ENCODE data around the gene RB1.
"Not testable (repeated sequence)": the region's sequence is repeated elsewhere in the genome, so short reads cannot be mapped to it uniquely, and the experiment has no call there.

The RB1 gene

GRCh38 chr13:48449656-48450055, 146.1 kb downstream of the RB1 start:
- no peak for DNase-seq (ENCODE audit: low spot score)

- not testable (repeated sequence) for DNase-seq (ENCODE audit: low spot score)
These were observed 147.6 kb downstream of the RB1 start for GRCh38 chr13:48451196-48451595.

- no peak for DNase-seq (ENCODE audit: low spot score)
These were observed 153.0 kb downstream of the RB1 start for GRCh38 chr13:48456546-48456945.

DNA sequence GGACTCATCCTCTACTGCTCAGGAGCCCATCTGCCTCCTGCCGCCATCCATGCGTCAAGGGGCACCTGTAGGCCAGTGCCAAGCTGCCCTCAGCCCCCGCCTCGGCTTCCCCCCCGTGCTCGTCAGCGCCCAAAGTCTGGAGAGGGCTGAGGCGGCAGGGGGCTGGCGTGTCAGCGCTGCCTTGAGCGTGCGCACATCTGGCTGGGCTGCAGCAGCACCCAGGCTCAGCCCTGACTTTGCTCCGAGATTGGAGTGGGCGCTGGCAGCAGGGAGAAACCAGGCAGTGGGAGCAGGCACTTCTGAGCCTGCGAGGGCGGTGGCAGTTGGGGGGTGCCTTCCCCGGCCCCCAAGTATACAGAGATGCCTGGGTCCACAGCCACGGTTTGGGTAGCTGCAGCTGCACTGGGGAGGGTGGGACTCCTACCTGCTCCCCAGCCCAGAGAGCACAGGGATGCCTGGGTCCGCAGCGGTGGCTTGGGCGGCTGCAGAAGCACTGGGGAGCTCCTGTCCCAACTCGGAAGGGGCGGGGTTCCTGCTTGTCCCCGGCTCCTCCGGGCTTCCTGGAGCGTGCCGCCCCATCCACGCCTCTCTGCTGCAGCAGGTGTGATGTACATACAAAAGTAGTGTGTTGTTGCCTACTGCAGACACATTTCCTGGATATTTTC, 154.2 kb downstream of the RB1 start:
- no peak for DNase-seq (ENCODE audit: low spot score)

- DNase-seq (ENCODE audit: low spot score): no peak
These were observed 171.7 kb downstream of the RB1 start for GRCh38 chr13:48475230-48475629.

DNA sequence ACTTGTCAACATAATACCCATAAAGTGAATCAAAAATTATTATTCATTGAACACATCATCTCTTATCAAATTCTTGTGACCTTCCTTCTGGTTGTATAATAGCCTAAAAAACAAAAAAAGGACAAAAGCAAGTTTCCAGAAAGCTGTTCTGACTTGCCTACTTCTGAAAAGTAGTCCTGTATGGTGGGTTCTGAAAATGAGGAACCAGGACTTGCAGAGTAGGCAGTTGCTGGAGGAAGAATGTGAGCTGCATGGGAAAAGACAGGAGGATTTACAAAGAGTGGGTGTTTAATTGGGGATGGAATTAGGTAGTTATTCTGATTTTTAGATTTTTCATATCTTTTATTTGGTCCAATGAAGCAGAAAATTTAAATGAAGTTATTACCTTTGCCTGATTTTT, 172.7 kb downstream of the RB1 start:
- no peak for DNase-seq (ENCODE audit: low spot score)

DNA sequence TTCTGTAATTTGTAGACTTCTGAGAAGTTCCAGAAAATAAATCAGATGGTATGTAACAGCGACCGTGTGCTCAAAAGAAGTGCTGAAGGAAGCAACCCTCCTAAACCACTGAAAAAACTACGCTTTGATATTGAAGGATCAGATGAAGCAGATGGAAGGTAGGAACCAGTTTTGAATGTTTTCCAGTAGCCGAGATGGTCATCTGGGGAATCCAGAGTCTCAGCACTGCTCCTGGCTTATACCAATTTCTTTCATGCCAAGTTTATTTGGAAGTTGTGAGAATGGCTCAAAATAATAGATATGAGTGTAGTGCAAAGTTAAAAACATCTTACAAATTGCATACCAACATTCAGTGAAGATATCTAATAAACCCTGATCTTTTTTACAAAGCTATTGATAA, 173.1 kb downstream of the RB1 start:
- no peak for DNase-seq (ENCODE audit: low spot score)

GRCh38 chr13:48477191-48477855, 173.8 kb downstream of the RB1 start:
- DNase-seq (ENCODE audit: low spot score): no peak

DNA sequence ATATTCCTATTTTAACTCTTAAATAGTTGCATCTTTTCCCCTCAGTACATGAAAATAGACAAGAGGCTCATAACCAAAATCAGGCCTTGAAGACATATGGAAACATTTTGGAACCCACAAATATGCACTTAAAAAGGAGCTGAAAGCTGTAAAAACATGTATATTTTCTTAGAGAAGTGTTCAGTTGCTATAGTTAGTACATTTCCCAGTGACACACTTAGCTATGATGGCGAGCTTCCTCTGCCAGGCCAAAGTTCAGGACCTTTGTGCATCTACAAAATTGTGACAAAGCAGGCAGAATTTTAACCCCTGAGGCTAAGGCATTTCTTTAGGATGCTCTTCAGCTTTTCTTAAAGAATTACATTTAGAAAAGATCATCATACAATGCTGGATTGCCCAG, 174.8 kb downstream of the RB1 start:
- DNase-seq (ENCODE audit: low spot score): peak; percentile 5

- DNase-seq (ENCODE audit: low spot score): no peak
These were observed 180.0 kb downstream of the RB1 start for GRCh38 chr13:48483575-48483974.

DNA sequence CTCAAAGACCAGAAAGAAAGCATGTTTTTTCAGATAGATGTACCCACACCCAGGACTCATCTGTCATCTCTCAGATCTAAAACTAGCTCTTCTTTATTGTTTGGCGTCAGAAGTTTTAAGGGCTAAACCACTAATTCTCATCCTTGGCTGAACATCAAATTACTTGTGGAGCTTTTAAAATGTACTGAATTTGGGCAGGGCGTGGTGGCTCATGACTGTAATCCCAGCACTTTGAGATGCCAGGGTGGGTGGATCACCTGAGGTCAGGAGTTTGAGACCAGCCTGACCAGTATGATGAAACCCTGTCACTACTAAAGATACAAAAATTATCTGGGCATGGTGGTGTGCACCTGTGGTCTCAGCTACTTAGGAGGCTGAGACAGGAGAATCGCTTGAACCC, 181.9 kb downstream of the RB1 start:
- no peak for DNase-seq (ENCODE audit: low spot score)

DNA sequence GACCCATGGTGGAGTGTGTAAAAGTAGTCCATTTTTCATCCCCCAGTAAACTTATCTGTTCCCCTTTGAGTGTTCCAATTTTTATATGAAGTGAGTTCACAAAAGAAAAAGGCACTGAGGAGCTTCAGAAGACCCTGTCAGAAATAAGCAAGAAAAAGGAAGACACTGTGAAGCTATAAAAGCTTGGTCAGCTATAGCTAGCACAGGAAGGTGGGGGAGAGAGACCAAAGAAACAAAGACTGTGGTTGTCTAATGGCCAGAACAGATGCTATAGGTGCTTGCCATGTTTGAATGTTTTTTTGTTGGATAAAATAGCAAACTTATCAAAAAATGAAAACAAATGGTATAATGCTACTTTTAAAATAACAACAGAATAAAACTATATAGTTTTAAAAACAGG, 182.8 kb downstream of the RB1 start:
- DNase-seq (ENCODE audit: low spot score): no peak

DNA sequence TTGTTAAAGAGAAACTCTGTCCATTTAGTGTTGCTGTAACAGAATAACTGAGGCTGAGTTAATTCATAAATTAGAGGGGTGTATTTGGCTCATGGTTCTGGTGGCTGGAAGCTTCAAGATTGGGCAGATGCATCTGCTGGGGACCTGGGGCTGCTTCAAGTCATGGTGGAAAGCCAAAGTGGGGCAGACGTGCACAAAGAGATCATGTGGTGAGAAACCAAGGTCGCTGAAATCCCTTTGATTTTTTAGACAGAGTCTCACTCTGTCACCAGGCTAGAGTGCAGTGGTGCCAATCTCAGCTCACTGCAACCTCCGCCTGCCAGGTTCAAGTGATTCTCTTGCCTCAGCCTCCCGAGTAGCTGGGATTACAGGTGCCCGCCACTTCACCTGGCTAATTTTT, 183.3 kb downstream of the RB1 start:
- DNase-seq (ENCODE audit: low spot score): no peak

GRCh38 chr13:48487968-48488367, 184.4 kb downstream of the RB1 start:
- no peak for DNase-seq (ENCODE audit: low spot score)

- DNase-seq (ENCODE audit: low spot score): no peak
These were observed 185.4 kb downstream of the RB1 start for GRCh38 chr13:48488995-48489394.

- DNase-seq (ENCODE audit: low spot score): no peak
These were observed 186.1 kb downstream of the RB1 start for GRCh38 chr13:48489666-48490065.

- no peak for DNase-seq (ENCODE audit: low spot score)
These were observed 186.7 kb downstream of the RB1 start for GRCh38 chr13:48490241-48490640.

DNA sequence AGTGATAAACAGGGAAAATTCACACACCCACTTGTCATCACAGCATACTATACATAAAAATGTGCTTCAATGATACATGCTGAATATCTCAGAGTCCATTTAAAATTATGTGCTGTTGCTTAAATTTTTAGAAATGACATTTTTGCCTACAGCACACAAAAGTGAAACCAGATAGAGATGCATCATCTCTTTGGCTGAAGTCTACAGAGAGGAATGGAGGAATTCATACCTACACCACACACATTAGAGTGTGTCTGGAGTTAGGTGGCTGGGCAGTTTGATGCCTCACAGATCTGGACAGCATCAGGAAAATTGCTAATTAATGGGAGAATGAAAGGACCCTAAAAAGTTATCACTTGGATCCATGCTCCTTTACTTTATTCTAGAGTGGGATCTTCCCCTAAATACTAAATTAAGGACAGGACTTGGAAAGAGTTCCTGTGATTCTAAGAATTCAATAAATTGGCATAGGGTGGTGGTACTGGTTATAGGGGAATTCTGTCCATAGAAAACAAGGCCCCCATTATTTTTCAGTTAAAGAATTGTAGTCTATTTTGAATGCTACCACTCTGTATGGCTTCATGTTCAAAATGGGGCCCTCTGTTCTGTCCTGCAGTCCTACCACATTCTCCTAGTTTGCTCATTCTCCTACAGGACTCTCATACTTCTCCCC, 188.0 kb downstream of the RB1 start:
- DNase-seq (ENCODE audit: low spot score): peak; percentile 28

- DNase-seq (ENCODE audit: low spot score): peak; percentile 14
These were observed 188.5 kb downstream of the RB1 start for GRCh38 chr13:48492096-48492440.

GRCh38 chr13:48492470-48493065, 189.0 kb downstream of the RB1 start:
- DNase-seq (ENCODE audit: low spot score): peak; percentile 69

DNA sequence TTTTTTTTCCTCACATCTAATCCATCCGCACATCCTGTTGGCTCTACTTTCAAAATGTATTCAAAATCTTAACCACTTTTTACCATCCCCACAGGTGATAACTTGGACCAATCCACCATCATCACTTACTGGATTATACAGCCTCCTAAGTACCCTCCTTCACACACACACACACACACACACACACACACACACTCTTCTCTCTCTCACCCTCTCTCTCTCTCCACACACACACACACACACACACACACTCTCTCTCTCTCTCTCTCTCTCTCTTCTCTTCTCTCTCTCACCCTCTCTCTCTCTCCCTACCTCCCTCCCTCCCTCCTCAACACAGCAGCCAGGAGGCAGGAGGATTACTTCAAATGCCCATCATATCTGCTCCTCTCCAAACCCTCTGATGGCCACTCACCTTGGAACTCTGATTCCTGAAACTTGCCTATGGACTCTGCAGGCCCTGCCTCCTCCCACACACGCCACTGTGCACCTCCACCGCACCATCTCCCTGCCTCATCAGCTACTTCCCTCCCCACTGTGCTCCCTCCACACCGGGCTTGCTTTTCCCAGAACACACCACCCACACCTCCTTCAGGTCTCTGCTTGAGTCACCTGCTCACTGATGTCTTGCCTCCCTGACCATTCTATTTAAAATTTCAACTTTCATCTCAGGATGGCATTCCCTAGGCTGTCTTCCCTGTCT, 189.7 kb downstream of the RB1 start:
- no peak for DNase-seq (ENCODE audit: low spot score)

DNA sequence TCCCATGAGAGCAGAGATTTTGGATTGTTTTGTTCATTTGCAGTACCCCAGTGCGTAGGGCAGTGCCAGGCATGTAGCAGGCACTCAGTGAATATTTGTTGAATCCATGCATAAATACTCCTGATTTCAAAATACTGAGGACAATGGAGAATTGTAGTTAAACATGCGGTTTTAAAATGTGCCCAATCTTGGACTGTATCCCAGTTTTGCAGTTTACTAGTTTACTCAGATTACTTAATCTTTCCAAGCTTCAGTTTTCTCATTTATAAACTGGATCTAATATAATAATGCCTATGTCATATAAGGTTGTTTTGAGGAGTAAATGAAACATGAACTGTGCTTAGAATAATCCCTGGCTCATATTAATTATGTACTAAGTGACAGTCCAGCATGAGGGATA, 190.3 kb downstream of the RB1 start:
- peak; percentile 33 for DNase-seq (ENCODE audit: low spot score)

- DNase-seq (ENCODE audit: low spot score): no peak
These were observed 191.3 kb downstream of the RB1 start for GRCh38 chr13:48494874-48495273.

Measured in AG08395 (cell line).